Mucosa of stomach (tissue), 1 donor: ENCODE data around the gene LOXL4.

Experiments used
- H3K27me3 ChIP-seq: one replicate; pipeline ENCODE4 v1.7.0; 2013; ENCODE audit warnings: mild to moderate bottlenecking, low read length; ENCODE audit not compliant: control insufficient read depth, insufficient read depth
- H3K36me3 ChIP-seq: one replicate; pipeline ENCODE4 v1.7.0; 2013; ENCODE audit warnings: low read length; ENCODE audit not compliant: control insufficient read depth, insufficient read depth
- H3K4me1 ChIP-seq: one replicate; pipeline ENCODE4 v1.7.0; 2013; ENCODE audit warnings: mild to moderate bottlenecking, low read length; ENCODE audit not compliant: control insufficient read depth, insufficient read depth
- H3K4me3 ChIP-seq: one replicate; pipeline ENCODE4 v1.7.0; 2013; ENCODE audit warnings: low read length
- H3K9ac ChIP-seq: one replicate; pipeline ENCODE4 v1.7.0; 2013; ENCODE audit warnings: mild to moderate bottlenecking, low read length, moderate library complexity
- H3K9me3 ChIP-seq: one replicate; pipeline ENCODE4 v1.7.0; 2013; ENCODE audit warnings: mild to moderate bottlenecking, low read length, moderate library complexity; ENCODE audit not compliant: control insufficient read depth
- donor health status: Pancreatic carcinoma.

The LOXL4 gene

GRCh38 chr10:98259606-98260315, 8.2 kb downstream of the LOXL4 start:
- no peak overlapping the region for H3K4me3 ChIP-seq
- H3K9ac ChIP-seq: no peak overlapping the region
- no peaks in the 10 kb centered on the region for H3K36me3 ChIP-seq

GRCh38 chr10:98258683-98259454, 9.1 kb downstream of the LOXL4 start:
- H3K9me3 ChIP-seq: no peaks in the 10 kb centered on the region
- no peak overlapping the region for H3K4me3 ChIP-seq
- no peaks in the 10 kb centered on the region for H3K4me1 ChIP-seq
- peaks cover 2% of the 10 kb centered on the region for H3K27me3 ChIP-seq
- H3K9ac ChIP-seq: no peak overlapping the region
- H3K36me3 ChIP-seq: no peaks in the 10 kb centered on the region

More at GRCh38 chr10:98259606-98260315, 8.2 kb downstream of the LOXL4 start:
- Histone ChIP-seq H3K4me1 (no peaks in the 10 kb centered on the region), H3K27me3 (peaks cover 2% of the 10 kb centered on the region), H3K9me3 (no peaks in the 10 kb centered on the region)

- Histone ChIP-seq H3K9ac (no peak overlapping the region), H3K4me3 (no peak overlapping the region), H3K4me1 (no peaks in the 10 kb centered on the region), H3K36me3 (no peaks in the 10 kb centered on the region), H3K9me3 (no peaks in the 10 kb centered on the region), H3K27me3 (peaks cover 2% of the 10 kb centered on the region)
Measured at GRCh38 chr10:98257961-98258360, 10.0 kb downstream of the LOXL4 start.

- no peak overlapping the region for H3K9ac ChIP-seq
- no peaks in the 10 kb centered on the region for H3K36me3 ChIP-seq
- no peaks in the 10 kb centered on the region for H3K4me1 ChIP-seq
- no peaks in the 10 kb centered on the region for H3K27me3 ChIP-seq
- no peak overlapping the region for H3K4me3 ChIP-seq
- no peaks in the 10 kb centered on the region for H3K9me3 ChIP-seq
Measured at GRCh38 chr10:98257198-98257597, 10.8 kb downstream of the LOXL4 start.

GRCh38 chr10:98256692-98257091, 11.3 kb downstream of the LOXL4 start:
- no peaks in the 10 kb centered on the region for H3K4me1 ChIP-seq
- H3K9me3 ChIP-seq: no peaks in the 10 kb centered on the region
- H3K4me3 ChIP-seq: no peak overlapping the region
- H3K27me3 ChIP-seq: no peaks in the 10 kb centered on the region
- no peaks in the 10 kb centered on the region for H3K36me3 ChIP-seq
- H3K9ac ChIP-seq: no peak overlapping the region

- Histone ChIP-seq H3K9me3 (no peaks in the 10 kb centered on the region), H3K4me1 (no peaks in the 10 kb centered on the region), H3K9ac (no peak overlapping the region), H3K36me3 (no peaks in the 10 kb centered on the region), H3K4me3 (no peak overlapping the region), H3K27me3 (no peaks in the 10 kb centered on the region)
Measured at GRCh38 chr10:98255146-98255877, 12.7 kb downstream of the LOXL4 start.

- Histone ChIP-seq H3K4me3 (no peak overlapping the region), H3K9me3 (no peaks in the 10 kb centered on the region), H3K9ac (no peak overlapping the region), H3K4me1 (no peaks in the 10 kb centered on the region), H3K36me3 (no peaks in the 10 kb centered on the region), H3K27me3 (no peaks in the 10 kb centered on the region)
Measured at GRCh38 chr10:98254234-98254974, 13.6 kb downstream of the LOXL4 start.

GRCh38 chr10:98253499-98253898, 14.5 kb downstream of the LOXL4 start:
- Histone ChIP-seq H3K36me3 (peaks cover under 1% of the 10 kb centered on the region), H3K4me3 (no peak overlapping the region), H3K9ac (no peak overlapping the region), H3K4me1 (no peaks in the 10 kb centered on the region), H3K27me3 (no peaks in the 10 kb centered on the region), H3K9me3 (no peaks in the 10 kb centered on the region)

- peaks cover 8% of the 10 kb centered on the region for H3K36me3 ChIP-seq
- H3K27me3 ChIP-seq: no peaks in the 10 kb centered on the region
- no peak overlapping the region for H3K4me3 ChIP-seq
- H3K9me3 ChIP-seq: no peaks in the 10 kb centered on the region
- no peaks in the 10 kb centered on the region for H3K4me1 ChIP-seq
- no peak overlapping the region for H3K9ac ChIP-seq
Measured at GRCh38 chr10:98252464-98252863, 15.5 kb downstream of the LOXL4 start.

- peaks cover 8% of the 10 kb centered on the region for H3K36me3 ChIP-seq
Measured at GRCh38 chr10:98251399-98251798, 16.6 kb downstream of the LOXL4 start.

GRCh38 chr10:98249134-98249533, 18.9 kb downstream of the LOXL4 start:
- H3K9ac ChIP-seq: no peak overlapping the region

More at GRCh38 chr10:98251399-98251798, 16.6 kb downstream of the LOXL4 start:
- H3K27me3 ChIP-seq: no peaks in the 10 kb centered on the region
- H3K9me3 ChIP-seq: no peaks in the 10 kb centered on the region
- H3K4me1 ChIP-seq: no peaks in the 10 kb centered on the region
- no peak overlapping the region for H3K4me3 ChIP-seq
- H3K9ac ChIP-seq: no peak overlapping the region

More at GRCh38 chr10:98249134-98249533, 18.9 kb downstream of the LOXL4 start:
- Histone ChIP-seq H3K9me3 (no peaks in the 10 kb centered on the region), H3K36me3 (peaks cover 13% of the 10 kb centered on the region), H3K27me3 (no peaks in the 10 kb centered on the region), H3K4me3 (no peak overlapping the region), H3K4me1 (no peaks in the 10 kb centered on the region)
